Psoas muscle (tissue), 8 donors: Measurements from ENCODE around the gene UBA1. TPM values are rescaled to one million over a fixed set of nuclear protein-coding genes. Genes with fewer than 3 reads are reported as not detected.
A peak's percentile ranks its signal among the peaks of the same experiment; 100 is the strongest.

Source experiments
- ATAC-seq, 4 donors: fragments of 200-7000 bp; cut with Tn5 transposase; one replicate each; pipeline ENCODE4 v1.9.1; 2020; ENCODE audit warnings: moderate library complexity in 3 of 4, mild to moderate bottlenecking in 2 of 4
- DNase-seq, 2 donors: peaks; one replicate each; pipeline ENCODE4 v3.0.0-alpha.2; 2020
- H3K27ac ChIP-seq: fragments of 200-600 bp; one replicate; pipeline ENCODE4 v1.8.0; 2022
- H3K27me3 ChIP-seq, 3 donors: fragments of 200-600 bp in 1 of 3; one replicate each; pipeline versions ENCODE4 v1.6.1 to v1.8.0; 2013 to 2022; ENCODE audit warnings: low read length in 2 of 3, mild to moderate bottlenecking in 2 of 3, moderate library complexity in 1 of 3; ENCODE audit not compliant: insufficient read depth in 3 of 3
- H3K36me3 ChIP-seq, 2 donors: fragments of 200-600 bp in 1 of 2; one replicate each; pipeline versions ENCODE4 v1.6.1 to v1.8.0; 2013 to 2022; ENCODE audit warnings: low read depth in 1 of 2, mild to moderate bottlenecking in 1 of 2, moderate library complexity in 1 of 2; ENCODE audit not compliant: insufficient read depth in 1 of 2
- H3K4me1 ChIP-seq: fragments of 200-600 bp; one replicate; pipeline ENCODE4 v1.8.0; 2022
- H3K4me3 ChIP-seq: fragments of 200-600 bp; one replicate; pipeline ENCODE4 v1.8.0; 2022; ENCODE audit warnings: mild to moderate bottlenecking
- H3K9me3 ChIP-seq: fragments of 200-600 bp; one replicate; pipeline ENCODE4 v1.8.0; 2022
- CTCF ChIP-seq: fragments of 200-600 bp; IDR thresholded peaks from one replicate; pipeline ENCODE4 v1.8.0; 2022; ENCODE audit warnings: antibody characterized with exemption
- WGBS, 3 donors: extraction: QIAGEN DNeasy Blood & Tissue Kit; methylation state at CpG; one replicate each; pipeline versions ENCODE4 v1.1.6 to v1.1.7; 2013; 5-methylcytosine and 5-hydroxymethylcytosine counted together
- intact Hi-C, 2 donors: fragments of 100-400 bp; cut with DNase I; formaldehyde crosslinking; loops; one replicate each; pipeline versions ENCODE4 v1.11.0 to v1.14.2; 2022
- polyA plus RNA-seq, 3 donors: library from polyadenylated mRNA; stranded (reverse); fragments of 200-250 nt; gene quantifications; one replicate each; pipeline ENCODE4 v1.2.3, GENCODE V29; 2013
- total RNA-seq, 4 donors: library from RNA; stranded (reverse); fragmentation: NEBNext Ultra II Directional in 2 of 4; extraction: Animal tissue kit (Norgen Biotek cat#: 25700) in 2 of 4; gene quantifications; one replicate each; pipeline versions ENCODE4 v1.2.1 to v1.2.4, GENCODE V29; 2021 to 2023
- donor health status: healthy with polysubstance abuse.
- donor health status: DM: no; HTN: no; CAD: no; lungs with moderate emphysema.
- donor health status: Bipolar disorder and iron deficiency.
- donor health status: healthy.
- donor health status: DM: yes; HTN: yes; CAD: no.
- donor health status: DM: no; HTN: no; CAD: no.
- donor health status: DM: no; HTN: no; CAD: no.
- donor health status: DM: yes; HTN: yes; CAD: no.

The UBA1 gene
- total and polyA plus RNA-seq, 7 donors, result 96.2 to 230 (median 145) TPM

GRCh38 chrX:47168495-47169073 is 25.0 kb upstream of the UBA1 start:
- H3K4me3 ChIP-seq, result no peak overlapping the region
- no peaks in the 10 kb centered on the region for H3K9me3 ChIP-seq
- no peaks in the 10 kb centered on the region for H3K4me1 ChIP-seq
- WGBS, 3 donors, result 77 to 93% (median 90%) methylated on average over 6 of the region's 6 CpGs
- peaks cover 0 to 23% (median 0%) of the 10 kb centered on the region in 3 donors for H3K27me3 ChIP-seq
- ATAC-seq, result no peak
- TF ChIP-seq CTCF, result no peak
- no peak overlapping the region for H3K27ac ChIP-seq
- intact Hi-C loops, result no loop called here
- H3K36me3 ChIP-seq, result peaks cover 0 to 32% of the 10 kb centered on the region in 2 donors
- DNase-seq, result no peak

GRCh38 chrX:47169273-47169672 is 24.4 kb upstream of the UBA1 start:
- no peak for DNase-seq
- no peak for TF ChIP-seq CTCF
- Histone ChIP-seq H3K4me1 (no peaks in the 10 kb centered on the region), H3K27ac (no peak overlapping the region), H3K4me3 (no peak overlapping the region), H3K27me3 (peaks cover 0 to 25% (median 0%) of the 10 kb centered on the region in 3 donors), H3K9me3 (no peaks in the 10 kb centered on the region), H3K36me3 (peaks cover 0 to 32% of the 10 kb centered on the region in 2 donors)
- WGBS, 3 donors, result 87 to 97% (median 91%) methylated on average over 16 to 19 of the region's 19 CpGs
- intact Hi-C loops, result no loop called here
- no peak for ATAC-seq

- ATAC-seq (peak; percentile 36 to 52 (median 44)), DNase-seq (no peak)
- Histone ChIP-seq H3K36me3 (peaks cover 0 to 32% of the 10 kb centered on the region in 2 donors), H3K4me1 (no peaks in the 10 kb centered on the region), H3K27ac (no peak overlapping the region), H3K27me3 (peaks cover 0 to 26% (median 0%) of the 10 kb centered on the region in 3 donors), H3K9me3 (no peaks in the 10 kb centered on the region), H3K4me3 (no peak overlapping the region)
- no peak for TF ChIP-seq CTCF
- 57 to 71% (median 61%) methylated on average over 12 to 13 of the region's 13 CpGs for WGBS, 3 donors
- intact Hi-C loops, result no loop called here
Observed at GRCh38 chrX:47169726-47170515, 23.7 kb upstream of the UBA1 start.

- no peak for DNase-seq
- peaks cover 0 to 40% of the 10 kb centered on the region in 2 donors for H3K36me3 ChIP-seq
- WGBS, 3 donors, result 85 to 94% (median 89%) methylated on average over 24 to 34 of the region's 34 CpGs
Observed at GRCh38 chrX:47170861-47171692, 22.6 kb upstream of the UBA1 start.

More at GRCh38 chrX:47170861-47171692, 22.6 kb upstream of the UBA1 start:
- no peak for TF ChIP-seq CTCF
- intact Hi-C loops, result no loop called here
- ATAC-seq, result no peak
- Histone ChIP-seq H3K4me3 (no peak overlapping the region), H3K9me3 (no peaks in the 10 kb centered on the region), H3K4me1 (no peaks in the 10 kb centered on the region), H3K27me3 (peaks cover 0 to 32% (median 0%) of the 10 kb centered on the region in 3 donors), H3K27ac (no peak overlapping the region)
